K562 (cell line): ENCODE data around the gene UHRF1. TPM values are rescaled to one million over a fixed set of nuclear protein-coding genes. Genes with fewer than 3 reads are reported as not detected.

Experiments used
- ATAC-seq: fragments of 200-7000 bp; cut with Tn5 transposase; 3 replicates; pipeline ENCODE4 v1.9.1; 2020; ENCODE audit warnings: moderate library complexity
- BruUV-seq: library from RNA; stranded (reverse); fragments of 400-500 nt; replicated peaks from 2 replicates; lab custom pipeline; 2021; lab: Mats Ljungman, UMichigan
- CTCF ChIA-PET: fragments of 300-600 bp; formaldehyde crosslinking; extraction: SDS; loops from one replicate; lab custom pipeline; 2021; ENCODE audit warnings: low intra/inter-chr PET ratio; lab: Yijun Ruan, JAX
- POLR2A ChIA-PET: fragments of 300-600, 350-650 bp; sonication (Branson Sonifier 250); formaldehyde crosslinking; extraction: SDS; loops from one replicate; lab custom pipeline; 2021; ENCODE audit warnings: antibody characterized with exemption, inconsistent platforms; lab: Yijun Ruan, JAX
- DNase-seq, 4 experiments: peaks; one replicate each; pipeline versions ENCODE4 v3.0.0 to v3.0.0-alpha.2; 2011 to 2018; ENCODE audit warnings: low spot score in 3 of 4, mixed read lengths in 3 of 4; ENCODE audit errors: extremely low read depth in 1 of 4
- FAIRE-seq: peaks from 2 replicates; lab custom pipeline; 2011; peaks lifted over from hg19 to GRCh38; lab: Jason Lieb, UNC
- H2AFZ ChIP-seq: 2 replicates; pipeline ENCODE4 v1.6.0; 2011; ENCODE audit warnings: low read depth, low read length, control low read depth, inconsistent platforms
- H3K27ac ChIP-seq: fragments of 200-600 bp; 3 replicates; pipeline ENCODE4 v1.8.0; 2011; ENCODE audit warnings: low read depth, mild to moderate bottlenecking, control low read depth, inconsistent platforms, low read length, moderate library complexity, mixed read lengths; ENCODE audit errors: extremely low read depth
- H3K27me3 ChIP-seq, 2 experiments: fragments of 300-600 bp in 1 of 2; 2 replicates in 1 of 2; 3 replicates in 1 of 2; pipeline versions ENCODE4 v1.6.0 to v1.8.0; 2011; ENCODE audit warnings: inconsistent platforms in 2 of 2, low read length in 2 of 2, mild to moderate bottlenecking in 1 of 2, mixed read lengths in 1 of 2, moderate library complexity in 1 of 2; ENCODE audit not compliant: control insufficient read depth in 2 of 2, insufficient read depth in 2 of 2
- H3K36me3 ChIP-seq: fragments of 300-600 bp; 3 replicates; pipeline ENCODE4 v1.8.0; 2011; ENCODE audit warnings: mild to moderate bottlenecking, low read length, inconsistent platforms; ENCODE audit not compliant: control insufficient read depth, insufficient read depth
- H3K4me1 ChIP-seq, 2 experiments: fragments of 200-600 bp in 1 of 2; replicated peaks in 1 of 2; 2 replicates in 1 of 2; 3 replicates in 1 of 2; pipeline versions ENCODE4 v1.5.1 to v1.8.0; 2011; ENCODE audit warnings: inconsistent platforms in 2 of 2, low read length in 2 of 2, mild to moderate bottlenecking in 1 of 2, mixed read lengths in 1 of 2, moderate library complexity in 1 of 2; ENCODE audit not compliant: control insufficient read depth in 2 of 2, insufficient read depth in 2 of 2
- H3K4me2 ChIP-seq: 2 replicates; pipeline ENCODE4 v1.6.1; 2011; ENCODE audit warnings: low read length, control low read depth, inconsistent platforms, mixed read lengths; ENCODE audit not compliant: insufficient read depth
- H3K4me3 ChIP-seq: fragments of 200-600 bp; sonication (generic), shearing (Covaris generic); 2 replicates; pipeline ENCODE4 v1.5.1; 2016; ENCODE audit warnings: control low read depth, inconsistent platforms
- H3K79me2 ChIP-seq: fragments of 200-600 bp; 3 replicates; pipeline ENCODE4 v1.8.0; 2011; ENCODE audit warnings: low read length, inconsistent platforms; ENCODE audit not compliant: control insufficient read depth, insufficient read depth
- H3K9ac ChIP-seq, 2 experiments: 2 replicates each; pipeline versions ENCODE4 v1.6.0 to v1.6.1; 2011; ENCODE audit warnings: low read depth in 2 of 2, low read length in 2 of 2, control low read depth in 1 of 2, inconsistent platforms in 1 of 2, mild to moderate bottlenecking in 1 of 2, mixed read lengths in 1 of 2; ENCODE audit not compliant: insufficient read depth in 1 of 2
- H3K9me1 ChIP-seq: one replicate; pipeline ENCODE4 v1.6.0; 2011; ENCODE audit warnings: inconsistent platforms, mild to moderate bottlenecking, low read length, moderate library complexity; ENCODE audit not compliant: control insufficient read depth, insufficient read depth
- H3K9me3 ChIP-seq: replicated peaks from 2 replicates; pipeline ENCODE4 v1.5.1; 2011; ENCODE audit warnings: low read depth, low read length, inconsistent platforms; ENCODE audit not compliant: control insufficient read depth, insufficient read depth
- H4K20me1 ChIP-seq: replicated peaks from 2 replicates; pipeline ENCODE4 v1.6.1; 2011; ENCODE audit warnings: low read length, inconsistent platforms, mixed read lengths; ENCODE audit not compliant: control insufficient read depth, insufficient read depth
- CBX3 ChIP-seq, 2 experiments: IDR thresholded peaks; 1 replicate in 1 of 2; 2 replicates in 1 of 2; pipeline ENCODE4 v1.6.1; 2012; ENCODE audit warnings: inconsistent platforms in 2 of 2, low read length in 2 of 2, borderline replicate concordance in 1 of 2, control low read depth in 1 of 2
- RBM15 ChIP-seq: fragments of 200-400 bp; formaldehyde crosslinking; IDR thresholded peaks from 2 replicates; pipeline ENCODE4 v1.6.1; 2018; ENCODE audit warnings: mild to moderate bottlenecking, low read length, moderate library complexity; ENCODE audit not compliant: insufficient read depth
- SNIP1 ChIP-seq: fragments of 450-650 bp; IDR thresholded peaks from 2 replicates; pipeline ENCODE4 v1.7.1; 2017; ENCODE audit warnings: low read depth, mild to moderate bottlenecking
- ZSCAN32 ChIP-seq: fragments of 450-650 bp; formaldehyde crosslinking; IDR thresholded peaks from 2 replicates; pipeline ENCODE4 v1.4.0; 2020; ENCODE audit warnings: mild to moderate bottlenecking, moderate library complexity
- WGBS: fragments of 100-300 bp; shearing (Covaris generic); methylation state at CpG from one replicate; pipeline ENCODE4 v1.1.6; 2016; ENCODE audit warnings: low coverage, mixed read lengths; ENCODE audit not compliant: insufficient coverage; ENCODE audit errors: missing lambda C conversion rate; 5-methylcytosine and 5-hydroxymethylcytosine counted together
- in situ Hi-C: fragments of 300-500 bp; cut with MboI; formaldehyde crosslinking; loops from 4 replicates; pipeline ENCODE4 v1.15.0; 2018; ENCODE audit warnings: inconsistent platforms, mixed read lengths
- intact Hi-C: fragments of 100-400 bp; cut with micrococcal nuclease; formaldehyde crosslinking; loops from 2 replicates; pipeline ENCODE4 v1.14.2; 2022
- polyA plus RNA-seq, 8 experiments: library from polyadenylated mRNA; depleted of rRNA in 4 of 8; stranded (reverse) in 5 of 8; unstranded in 3 of 8; fragments of >200 nt; fragmentation: Nextera tagmentation in 2 of 8; fragmentation: Illumina TruSeq in 1 of 8; extraction: Ambion mirVana in 2 of 8; extraction: Trizol in 1 of 8; gene quantifications; 2 replicates each; pipeline versions ENCODE4 v1.2.1 to v1.2.3, GENCODE V29; 2011 to 2014; ENCODE audit warnings: inconsistent platforms in 1 of 8, missing spikeins in 1 of 8
- total RNA-seq, 7 experiments: library from RNA; depleted of rRNA in 6 of 7; stranded (reverse); fragments of >200 nt in 6 of 7; fragmentation: Illumina TruSeq in 2 of 7; extraction: Trizol in 2 of 7; gene quantifications; 2 replicates each; pipeline versions ENCODE4 v1.2.1 to v1.2.3, GENCODE V29; 2011 to 2021; ENCODE audit warnings: low replicate concordance in 1 of 7
- TF ChIP-seq, protein P1 (sequence below): IDR thresholded peaks from 2 replicates; pipeline ENCODE4 v1.6.1; 2014; ENCODE audit warnings: antibody characterized with exemption

UHRF1 gene
- total and polyA plus RNA-seq, 9 of the 15 experiments (the other 6 are each of a cell fraction or from before 2014, with no cell fraction given) = 6.0 to 101 (median 30.9) TPM

DNA sequence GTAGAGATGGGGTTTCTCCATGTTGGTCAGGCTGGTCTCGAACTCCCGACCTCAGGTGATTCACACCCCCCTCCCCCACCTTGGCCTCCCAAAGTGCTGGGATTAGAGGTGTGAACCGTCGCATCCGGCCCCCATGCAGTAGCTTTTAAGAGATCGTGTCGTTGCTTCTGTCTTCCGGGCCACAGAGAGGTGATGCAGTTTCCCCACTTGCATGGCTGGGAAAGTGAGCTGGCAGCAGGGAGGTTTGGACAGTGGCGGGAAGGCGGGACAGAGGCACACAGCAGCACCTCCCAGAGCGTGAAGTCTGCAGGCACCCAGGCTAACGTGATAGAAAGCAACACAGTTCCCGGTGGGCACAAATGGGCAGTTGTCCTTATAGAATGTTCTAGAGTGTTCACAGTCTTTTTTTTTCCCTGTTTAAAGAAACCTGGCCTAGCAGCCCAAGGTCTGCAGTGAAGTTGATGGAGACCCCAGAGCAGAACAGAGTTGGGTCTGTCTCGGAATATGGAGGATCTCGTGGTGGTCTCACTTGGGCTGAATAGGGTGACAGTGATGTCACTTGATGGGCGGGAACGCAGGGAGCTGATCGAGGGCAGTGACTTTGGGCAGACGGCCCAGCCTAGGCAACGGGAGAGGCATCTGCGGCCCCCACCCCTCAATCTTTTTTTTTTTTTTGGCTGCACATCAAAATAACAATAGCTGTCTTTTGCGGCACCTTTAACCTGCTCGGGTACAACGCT is 4.9 kb downstream of the UHRF1 start:
- Histone ChIP-seq H3K79me2 (peaks cover 85% of the 10 kb centered on the region), H3K36me3 (peaks cover 75% of the 10 kb centered on the region), H3K9ac (peak overlapping the region in 1 of 2 experiments; percentile 24; a peak in 2 of 4 replicates), H3K4me1 (peaks cover 23 to 45% of the 10 kb centered on the region in 2 experiments), H4K20me1 (peaks cover 12% of the 10 kb centered on the region; the same call in 1 of the 2 replicates), H3K9me1 (peaks cover 3% of the 10 kb centered on the region), H3K4me3 (no peak overlapping the region), H2AFZ (no peak overlapping the region), H3K27me3 (no peaks in the 10 kb centered on the region), H3K4me2 (no peak overlapping the region), H3K9me3 (no peaks in the 10 kb centered on the region), H3K27ac (no peak overlapping the region)
- 85% methylated on average over 20 of the region's 24 CpGs for WGBS
- CTCF ChIA-PET = interaction anchor here (1.2 kb wide), 1 partner anchor 105 kb away, joined by 3 read pairs; no protein-coding TSS in a partner anchor
- FAIRE-seq (no peak), ATAC-seq (no peak), DNase-seq (no peak)
- TF ChIP-seq, protein P1, sequence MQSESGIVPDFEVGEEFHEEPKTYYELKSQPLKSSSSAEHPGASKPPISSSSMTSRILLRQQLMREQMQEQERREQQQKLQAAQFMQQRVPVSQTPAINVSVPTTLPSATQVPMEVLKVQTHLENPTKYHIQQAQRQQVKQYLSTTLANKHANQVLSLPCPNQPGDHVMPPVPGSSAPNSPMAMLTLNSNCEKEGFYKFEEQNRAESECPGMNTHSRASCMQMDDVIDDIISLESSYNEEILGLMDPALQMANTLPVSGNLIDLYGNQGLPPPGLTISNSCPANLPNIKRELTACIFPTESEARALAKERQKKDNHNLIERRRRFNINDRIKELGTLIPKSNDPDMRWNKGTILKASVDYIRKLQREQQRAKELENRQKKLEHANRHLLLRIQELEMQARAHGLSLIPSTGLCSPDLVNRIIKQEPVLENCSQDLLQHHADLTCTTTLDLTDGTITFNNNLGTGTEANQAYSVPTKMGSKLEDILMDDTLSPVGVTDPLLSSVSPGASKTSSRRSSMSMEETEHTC = no peak
- TF ChIP-seq SNIP1 (no peak), RBM15 (no peak), CBX3 (IDR thresholded peaks at IDR 0.05; ENCODE audit: borderline replicate concordance in 1 of 2, low read length in 2 of 2) (no peak), ZSCAN32 (CRISPR knock-in tag) (no peak)
- in situ Hi-C loops (loop anchor here (5.0 kb wide), 1 partner anchor 107 kb away; no protein-coding TSS in a partner anchor), intact Hi-C loops (no loop called here)
- POLR2A ChIA-PET = interaction anchor here (1.1 kb wide), 1 partner anchor 8 kb away, joined by 3 read pairs; no protein-coding TSS in a partner anchor
- no TSS peak for BruUV-seq
